ENCODE results near the gene CAPZA1.

CAPZA1 gene

DNA sequence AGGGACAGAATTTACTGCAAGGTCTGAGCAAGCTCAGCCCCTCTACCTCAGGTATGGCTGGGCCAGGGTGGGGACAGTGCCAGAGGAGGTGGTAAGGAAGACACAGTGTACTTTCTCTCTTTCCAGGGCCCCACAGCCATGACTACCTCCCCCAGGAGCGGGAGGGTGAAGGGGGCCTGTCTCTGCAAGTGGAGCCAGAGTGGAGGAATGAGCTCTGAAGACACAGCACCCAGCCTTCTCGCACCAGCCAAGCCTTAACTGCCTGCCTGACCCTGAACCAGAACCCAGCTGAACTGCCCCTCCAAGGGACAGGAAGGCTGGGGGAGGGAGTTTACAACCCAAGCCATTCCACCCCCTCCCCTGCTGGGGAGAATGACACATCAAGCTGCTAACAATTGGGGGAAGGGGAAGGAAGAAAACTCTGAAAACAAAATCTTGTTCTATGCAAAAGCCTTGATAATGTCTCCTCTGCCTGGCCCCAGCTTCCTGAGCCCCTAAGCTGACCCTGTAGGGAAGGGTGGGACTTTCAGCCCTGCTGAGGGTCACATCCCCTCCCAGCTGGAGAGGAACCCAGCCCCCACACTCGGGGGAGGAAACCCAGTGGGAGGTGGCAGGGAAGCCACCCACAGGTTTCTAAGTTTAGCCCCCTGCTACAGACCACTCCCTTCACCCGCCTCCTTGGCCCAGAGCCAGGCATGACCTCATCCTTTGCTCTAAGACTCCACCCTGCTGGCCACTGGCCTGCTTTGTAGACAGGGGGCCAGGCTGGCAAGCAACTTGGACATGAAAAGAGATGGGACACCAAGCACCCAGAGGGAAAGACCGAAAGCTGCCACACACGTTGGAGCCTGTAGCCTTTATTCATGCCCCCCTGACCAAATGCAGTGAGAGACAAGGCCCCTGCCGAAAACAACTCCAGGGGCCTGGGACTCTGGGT lies 80.9 kb downstream of the CAPZA1 start (continued):
- TF ChIP-seq AEBP2 (tag by site-specific recombination; IDR thresholded peaks at IDR 0.05; ENCODE audit: borderline replicate concordance) (no peak), GLI2 (tag by site-specific recombination; IDR thresholded peaks at IDR 0.05; ENCODE audit: borderline replicate concordance, low read depth) (peak; percentile 34; the same call in 1 of the 2 replicates), ZNF600 (tag by site-specific recombination; IDR thresholded peaks at IDR 0.05) (peak; percentile 92), ZNF335 (tag by site-specific recombination; conservative IDR thresholded peaks at IDR 0.05) (peak; percentile 26; the same call in 1 of the 2 replicates), ZNF302 (tag by site-specific recombination; IDR thresholded peaks at IDR 0.05; ENCODE audit: low read depth) (no peak), ZNF416 (tag by site-specific recombination; IDR thresholded peaks at IDR 0.05) (no peak), ZNF311 (tag by site-specific recombination; IDR thresholded peaks at IDR 0.05; ENCODE audit: borderline replicate concordance) (no peak), ZNF571 (tag by site-specific recombination; IDR thresholded peaks at IDR 0.05) (no peak), ZNF391 (tag by site-specific recombination; IDR thresholded peaks at IDR 0.05; ENCODE audit: borderline replicate concordance, low read depth) (no peak; the same call in 1 of the 2 replicates), GLIS2 (tag by site-specific recombination; IDR thresholded peaks at IDR 0.05) (peak; percentile 98), ZNF19 (tag by site-specific recombination; IDR thresholded peaks at IDR 0.05; ENCODE audit: low read depth) (no peak), BCL11B (tag by site-specific recombination; IDR thresholded peaks at IDR 0.05; ENCODE audit: low read depth) (peak; percentile 82; the same call in 1 of the 2 replicates), MZF1 (tag by site-specific recombination; IDR thresholded peaks at IDR 0.05; ENCODE audit: borderline replicate concordance) (peak; percentile 70; the same call in 1 of the 2 replicates), KLF9 (tag by site-specific recombination; IDR thresholded peaks at IDR 0.05; ENCODE audit: low read depth) (peak; percentile 91), PRDM2 (tag by site-specific recombination; IDR thresholded peaks at IDR 0.05; ENCODE audit: borderline replicate concordance) (no peak), ZNF501 (tag by site-specific recombination; IDR thresholded peaks at IDR 0.05) (peak; percentile 85; the same call in 1 of the 2 replicates), KLF8 (tag by site-specific recombination; IDR thresholded peaks at IDR 0.05) (peak; percentile 93), ZNF174 (tag by site-specific recombination; IDR thresholded peaks at IDR 0.05) (no peak)
- TF ChIP-seq, protein P1, sequence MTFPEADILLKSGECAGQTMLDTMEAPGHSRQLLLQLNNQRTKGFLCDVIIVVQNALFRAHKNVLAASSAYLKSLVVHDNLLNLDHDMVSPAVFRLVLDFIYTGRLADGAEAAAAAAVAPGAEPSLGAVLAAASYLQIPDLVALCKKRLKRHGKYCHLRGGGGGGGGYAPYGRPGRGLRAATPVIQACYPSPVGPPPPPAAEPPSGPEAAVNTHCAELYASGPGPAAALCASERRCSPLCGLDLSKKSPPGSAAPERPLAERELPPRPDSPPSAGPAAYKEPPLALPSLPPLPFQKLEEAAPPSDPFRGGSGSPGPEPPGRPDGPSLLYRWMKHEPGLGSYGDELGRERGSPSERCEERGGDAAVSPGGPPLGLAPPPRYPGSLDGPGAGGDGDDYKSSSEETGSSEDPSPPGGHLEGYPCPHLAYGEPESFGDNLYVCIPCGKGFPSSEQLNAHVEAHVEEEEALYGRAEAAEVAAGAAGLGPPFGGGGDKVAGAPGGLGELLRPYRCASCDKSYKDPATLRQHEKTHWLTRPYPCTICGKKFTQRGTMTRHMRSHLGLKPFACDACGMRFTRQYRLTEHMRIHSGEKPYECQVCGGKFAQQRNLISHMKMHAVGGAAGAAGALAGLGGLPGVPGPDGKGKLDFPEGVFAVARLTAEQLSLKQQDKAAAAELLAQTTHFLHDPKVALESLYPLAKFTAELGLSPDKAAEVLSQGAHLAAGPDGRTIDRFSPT (tag by site-specific recombination; IDR thresholded peaks at IDR 0.05), result peak; percentile 99
- TF ChIP-seq, protein P2, sequence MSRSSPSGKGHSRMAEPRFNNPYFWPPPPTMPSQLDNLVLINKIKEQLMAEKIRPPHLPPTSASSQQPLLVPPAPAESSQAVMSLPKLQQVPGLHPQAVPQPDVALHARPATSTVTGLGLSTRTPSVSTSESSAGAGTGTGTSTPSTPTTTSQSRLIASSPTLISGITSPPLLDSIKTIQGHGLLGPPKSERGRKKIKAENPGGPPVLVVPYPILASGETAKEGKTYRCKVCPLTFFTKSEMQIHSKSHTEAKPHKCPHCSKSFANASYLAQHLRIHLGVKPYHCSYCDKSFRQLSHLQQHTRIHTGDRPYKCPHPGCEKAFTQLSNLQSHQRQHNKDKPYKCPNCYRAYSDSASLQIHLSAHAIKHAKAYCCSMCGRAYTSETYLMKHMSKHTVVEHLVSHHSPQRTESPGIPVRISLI (tag by site-specific recombination; IDR thresholded peaks at IDR 0.05), result no peak
- TF ChIP-seq, protein P3, sequence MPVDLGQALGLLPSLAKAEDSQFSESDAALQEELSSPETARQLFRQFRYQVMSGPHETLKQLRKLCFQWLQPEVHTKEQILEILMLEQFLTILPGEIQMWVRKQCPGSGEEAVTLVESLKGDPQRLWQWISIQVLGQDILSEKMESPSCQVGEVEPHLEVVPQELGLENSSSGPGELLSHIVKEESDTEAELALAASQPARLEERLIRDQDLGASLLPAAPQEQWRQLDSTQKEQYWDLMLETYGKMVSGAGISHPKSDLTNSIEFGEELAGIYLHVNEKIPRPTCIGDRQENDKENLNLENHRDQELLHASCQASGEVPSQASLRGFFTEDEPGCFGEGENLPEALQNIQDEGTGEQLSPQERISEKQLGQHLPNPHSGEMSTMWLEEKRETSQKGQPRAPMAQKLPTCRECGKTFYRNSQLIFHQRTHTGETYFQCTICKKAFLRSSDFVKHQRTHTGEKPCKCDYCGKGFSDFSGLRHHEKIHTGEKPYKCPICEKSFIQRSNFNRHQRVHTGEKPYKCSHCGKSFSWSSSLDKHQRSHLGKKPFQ (tag by site-specific recombination; IDR thresholded peaks at IDR 0.05), result no peak

All from HEK293 (cell line).